ENCODE data around the gene MORC2. TPM values are rescaled to one million over a fixed set of nuclear protein-coding genes. Genes with fewer than 3 reads are reported as not detected.

MORC2 gene
- total and polyA plus RNA-seq, 2 of the 13 experiments (the other 11 are each of a cell fraction or from before 2014, with no cell fraction given) = 11.9 to 18.3 TPM

DNA sequence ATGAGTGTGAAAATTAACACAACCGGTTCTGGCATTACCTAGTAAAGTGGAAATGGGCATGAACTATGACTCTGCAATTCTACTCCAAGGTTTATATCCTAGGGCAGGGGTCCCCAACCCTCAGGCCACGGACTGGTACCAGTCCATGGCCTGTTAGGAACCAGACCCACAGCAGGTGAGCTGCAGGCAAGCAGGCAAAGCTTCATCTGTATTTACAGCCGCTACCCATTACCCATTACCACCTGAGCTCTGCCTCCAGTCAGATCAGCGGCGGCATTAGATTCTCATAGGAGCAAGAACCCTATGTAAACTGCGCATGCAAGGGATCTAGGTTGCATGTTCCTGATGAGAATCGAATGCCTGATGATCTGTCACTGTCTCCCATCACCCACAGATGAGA lies 49.8 kb downstream of the MORC2 start (continued):
- TF ChIP-seq, protein P1, sequence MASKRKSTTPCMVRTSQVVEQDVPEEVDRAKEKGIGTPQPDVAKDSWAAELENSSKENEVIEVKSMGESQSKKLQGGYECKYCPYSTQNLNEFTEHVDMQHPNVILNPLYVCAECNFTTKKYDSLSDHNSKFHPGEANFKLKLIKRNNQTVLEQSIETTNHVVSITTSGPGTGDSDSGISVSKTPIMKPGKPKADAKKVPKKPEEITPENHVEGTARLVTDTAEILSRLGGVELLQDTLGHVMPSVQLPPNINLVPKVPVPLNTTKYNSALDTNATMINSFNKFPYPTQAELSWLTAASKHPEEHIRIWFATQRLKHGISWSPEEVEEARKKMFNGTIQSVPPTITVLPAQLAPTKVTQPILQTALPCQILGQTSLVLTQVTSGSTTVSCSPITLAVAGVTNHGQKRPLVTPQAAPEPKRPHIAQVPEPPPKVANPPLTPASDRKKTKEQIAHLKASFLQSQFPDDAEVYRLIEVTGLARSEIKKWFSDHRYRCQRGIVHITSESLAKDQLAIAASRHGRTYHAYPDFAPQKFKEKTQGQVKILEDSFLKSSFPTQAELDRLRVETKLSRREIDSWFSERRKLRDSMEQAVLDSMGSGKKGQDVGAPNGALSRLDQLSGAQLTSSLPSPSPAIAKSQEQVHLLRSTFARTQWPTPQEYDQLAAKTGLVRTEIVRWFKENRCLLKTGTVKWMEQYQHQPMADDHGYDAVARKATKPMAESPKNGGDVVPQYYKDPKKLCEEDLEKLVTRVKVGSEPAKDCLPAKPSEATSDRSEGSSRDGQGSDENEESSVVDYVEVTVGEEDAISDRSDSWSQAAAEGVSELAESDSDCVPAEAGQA (IDR thresholded peaks at IDR 0.05; ENCODE audit: low read depth) = no peak
- TF ChIP-seq, protein P1 (CRISPR knock-in tag; IDR thresholded peaks at IDR 0.05; ENCODE audit: borderline replicate concordance) = no peak
- TF ChIP-seq PTBP1 (IDR thresholded peaks at IDR 0.05; ENCODE audit: low read depth, low read length, poor library complexity, severe bottlenecking) (no peak), KDM3A (CRISPR knock-in tag; IDR thresholded peaks at IDR 0.05; ENCODE audit: low read depth) (no peak)

DNA sequence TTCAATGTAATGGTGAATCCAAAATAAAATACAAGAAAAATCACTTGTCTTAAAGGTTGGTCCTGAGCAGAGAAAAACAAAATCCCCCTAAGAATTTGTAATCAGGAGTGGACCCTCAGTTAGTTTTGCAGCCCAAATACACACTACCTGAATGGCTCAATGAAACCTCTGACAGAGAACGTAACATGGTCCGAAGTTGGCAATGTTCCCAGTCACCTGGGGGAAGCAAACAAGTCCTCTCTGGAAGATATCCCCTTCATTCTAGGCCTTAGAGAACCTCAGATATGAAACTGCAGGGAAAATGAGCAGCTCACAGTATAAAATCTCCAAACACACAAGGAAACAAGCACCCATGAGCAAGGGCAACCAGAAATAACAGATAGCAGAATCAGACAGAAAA lies 58.2 kb downstream of the MORC2 start:
- no peaks in the 10 kb centered on the region for H3K9me3 ChIP-seq (ENCODE audit: low read length)
- intact Hi-C loops (cut with micrococcal nuclease; ENCODE audit: unreplicated experiment) (no loop called here), in situ Hi-C loops (cut with HindIII; ENCODE audit: extremely low pct_ligation_motif_present, low pct_unique_long_range_greater_than_20kb) (no loop called here)
- no peak overlapping the region for H3K27ac ChIP-seq (ENCODE audit: extremely low read length, insufficient read depth, low read length)
- WGBS (ENCODE audit: low lambda C conversion rate) = 79% methylated on average over 2 of the region's 2 CpGs
- ATAC-seq = no peak
- no peaks in the 10 kb centered on the region for H3K79me2 ChIP-seq (ENCODE audit: insufficient read depth, low read length)
- BruUV-seq (replicated peaks) = no TSS peak
- TF ChIP-seq ZKSCAN5 (CRISPR knock-in tag; IDR thresholded peaks at IDR 0.05) = no peak
- TF ChIP-seq ZNF12 (CRISPR knock-in tag; IDR thresholded peaks at IDR 0.05) = no peak
- no peak for TF ChIP-seq MXD4 (CRISPR knock-in tag; IDR thresholded peaks at IDR 0.05)
- no peak for TF ChIP-seq HNF4G (IDR thresholded peaks at IDR 0.05; ENCODE audit: borderline replicate concordance, low read depth, low read length)
- TF ChIP-seq HNF4G (CRISPR knock-in tag; IDR thresholded peaks at IDR 0.05; ENCODE audit: borderline replicate concordance, low read depth) = no peak
- no peak for TF ChIP-seq SIX4 (CRISPR knock-in tag; IDR thresholded peaks at IDR 0.05)
- TF ChIP-seq ZNF816 (CRISPR knock-in tag; IDR thresholded peaks at IDR 0.05; ENCODE audit: borderline replicate concordance) = no peak
- TF ChIP-seq, protein P2, sequence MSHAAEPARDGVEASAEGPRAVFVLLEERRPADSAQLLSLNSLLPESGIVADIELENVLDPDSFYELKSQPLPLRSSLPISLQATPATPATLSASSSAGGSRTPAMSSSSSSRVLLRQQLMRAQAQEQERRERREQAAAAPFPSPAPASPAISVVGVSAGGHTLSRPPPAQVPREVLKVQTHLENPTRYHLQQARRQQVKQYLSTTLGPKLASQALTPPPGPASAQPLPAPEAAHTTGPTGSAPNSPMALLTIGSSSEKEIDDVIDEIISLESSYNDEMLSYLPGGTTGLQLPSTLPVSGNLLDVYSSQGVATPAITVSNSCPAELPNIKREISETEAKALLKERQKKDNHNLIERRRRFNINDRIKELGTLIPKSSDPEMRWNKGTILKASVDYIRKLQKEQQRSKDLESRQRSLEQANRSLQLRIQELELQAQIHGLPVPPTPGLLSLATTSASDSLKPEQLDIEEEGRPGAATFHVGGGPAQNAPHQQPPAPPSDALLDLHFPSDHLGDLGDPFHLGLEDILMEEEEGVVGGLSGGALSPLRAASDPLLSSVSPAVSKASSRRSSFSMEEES (CRISPR knock-in tag; IDR thresholded peaks at IDR 0.05) = no peak
- TF ChIP-seq AHR (CRISPR knock-in tag; IDR thresholded peaks at IDR 0.05) = no peak
- CTCF ChIA-PET (ENCODE audit: low intra/inter-chr PET ratio, low total read pairs) = no interaction called here
- DNase-seq (ENCODE audit: low spot score) = no peak
- POLR2A ChIA-PET = no interaction called here
- H3K4me2 ChIP-seq (ENCODE audit: low read depth, low read length) = no peak overlapping the region
- H4K20me1 ChIP-seq (ENCODE audit: insufficient read depth, low read length) = no peaks in the 10 kb centered on the region
- no peaks in the 10 kb centered on the region; a peak in 1 of 5 replicates for H3K36me3 ChIP-seq (replicated peaks in 1 of 2; ENCODE audit: control insufficient read depth in 1 of 2, insufficient read depth in 2 of 2, low read length in 2 of 2)
- no peaks in the 10 kb centered on the region; a peak in 1 of 5 replicates for H3K27me3 ChIP-seq (ENCODE audit: control insufficient read depth in 1 of 2, insufficient read depth in 2 of 2, low read length in 2 of 2)
- no peak overlapping the region for H3K4me3 ChIP-seq (replicated peaks in 1 of 3; ENCODE audit: insufficient read depth in 1 of 3, low read depth in 2 of 3, low read length in 3 of 3)
- no peaks in the 10 kb centered on the region for H3K4me1 ChIP-seq (ENCODE audit: insufficient read depth, low read length)
- no peak overlapping the region for H3K9ac ChIP-seq (ENCODE audit: insufficient read depth, low read depth, low read length)
- FAIRE-seq = no peak
- no peak overlapping the region for H2AFZ ChIP-seq (ENCODE audit: low read length)

Measured in HepG2 (cell line).